GM12872 (cell line): ENCODE measurements around the gene PBX4.

Experiments
- CTCF ChIP-seq: IDR thresholded peaks from 3 replicates; pipeline ENCODE4 v1.5.1; 2011; ENCODE audit warnings: low read depth, mild to moderate bottlenecking, low read length, moderate library complexity; ENCODE audit not compliant: insufficient read depth

Gene PBX4

GRCh38 chr19:19584356-19584755, 34.1 kb downstream of the PBX4 start:
- no peak for TF ChIP-seq CTCF

DNA sequence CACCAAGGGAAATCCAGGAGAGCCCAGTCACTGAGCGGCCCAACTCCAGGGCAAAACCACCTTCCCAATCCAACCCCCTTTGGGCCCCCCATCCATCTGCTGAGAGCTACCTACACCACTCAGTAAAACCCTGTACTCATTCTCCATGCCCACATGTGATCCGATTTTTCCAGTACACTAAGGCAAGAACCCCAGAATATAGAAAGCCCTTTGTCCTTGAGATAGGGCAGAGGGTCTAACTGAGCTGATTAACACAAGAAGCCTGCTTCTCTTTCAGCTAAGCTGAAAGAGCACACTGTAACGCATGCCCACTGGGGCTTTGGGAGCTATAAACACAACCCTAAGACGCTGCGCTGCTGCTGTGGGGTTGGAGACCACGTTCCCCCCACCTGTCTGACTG, 36.0 kb downstream of the PBX4 start:
- TF ChIP-seq CTCF, result no peak

DNA sequence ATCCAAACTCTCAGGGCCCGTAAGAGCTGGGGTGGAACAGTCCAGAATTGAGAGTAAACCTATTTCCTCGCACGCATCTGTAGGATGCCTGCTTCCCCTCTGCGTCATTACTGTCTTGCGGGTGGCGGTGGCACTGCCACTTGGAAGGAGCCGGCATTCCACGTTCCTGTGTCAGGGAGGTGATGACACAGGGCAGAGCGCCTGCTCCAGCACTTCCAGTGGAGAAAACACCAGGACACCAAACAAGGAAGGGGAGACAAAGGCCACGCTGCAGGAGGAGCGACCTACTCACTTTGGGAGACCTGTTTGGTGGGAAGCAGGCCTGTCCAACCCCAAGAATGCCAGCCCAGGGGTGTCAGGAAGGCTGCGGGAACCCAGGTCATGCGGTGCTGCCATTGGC, 37.1 kb downstream of the PBX4 start:
- no peak for TF ChIP-seq CTCF

DNA sequence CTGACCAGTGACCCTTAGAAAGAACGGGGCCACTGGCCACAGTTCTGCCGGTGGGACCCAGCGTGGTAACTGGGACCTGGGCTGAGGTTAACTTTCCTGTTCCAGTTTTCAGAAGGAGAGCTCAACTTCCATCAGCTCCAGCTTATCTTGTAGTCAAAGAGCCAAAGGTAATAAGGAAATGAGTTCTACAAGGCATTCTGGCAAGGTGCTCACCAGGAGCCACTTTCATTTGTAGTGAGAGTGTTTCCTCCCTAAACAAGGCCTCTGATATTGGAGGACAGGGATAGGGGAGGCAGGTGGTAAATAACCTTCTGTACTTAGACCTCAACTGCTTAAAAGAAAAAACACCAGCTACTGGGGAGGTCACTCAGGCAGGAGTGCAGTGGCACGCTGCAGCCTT, 38.1 kb downstream of the PBX4 start:
- TF ChIP-seq CTCF, result no peak

DNA sequence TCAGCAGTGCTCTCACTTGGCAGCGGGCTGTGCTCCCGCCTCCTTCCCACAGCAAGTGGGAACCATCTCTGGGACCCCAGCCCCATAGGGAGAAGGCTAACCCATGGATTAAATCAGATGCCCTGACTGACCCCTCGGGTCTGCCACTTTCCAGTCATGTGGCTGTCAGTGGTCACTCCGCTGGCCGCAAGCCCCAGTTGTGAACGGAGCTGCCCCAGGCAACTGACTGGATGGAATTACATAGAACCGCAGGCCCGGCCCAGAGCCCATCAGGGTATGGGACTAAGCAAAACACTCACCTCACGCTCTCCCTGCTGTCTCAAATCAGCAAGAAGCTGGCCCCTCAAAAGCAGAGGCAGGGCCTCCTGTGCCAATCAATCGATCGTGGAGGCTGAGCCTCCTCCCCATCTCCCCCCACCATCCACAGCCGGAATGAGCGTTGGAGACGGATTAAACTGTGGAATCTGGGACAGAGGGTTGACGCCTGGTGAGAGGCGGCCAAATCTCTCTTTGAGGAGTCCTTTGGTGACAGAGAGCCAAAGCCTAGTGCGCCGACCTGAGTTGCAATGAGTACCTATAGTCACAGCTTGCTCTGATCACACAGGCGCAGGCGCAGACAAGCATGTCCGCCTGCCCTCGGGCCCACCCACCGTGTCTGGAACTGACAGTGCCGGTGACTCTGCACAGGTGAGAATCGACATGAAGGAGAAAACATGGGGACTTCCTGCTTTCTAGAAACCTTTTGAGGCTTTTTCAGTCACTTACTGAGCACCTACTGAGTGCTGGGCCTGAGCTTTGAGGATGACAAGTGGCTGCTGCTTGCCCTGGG, 38.7 kb downstream of the PBX4 start:
- TF ChIP-seq CTCF, result no peak

DNA sequence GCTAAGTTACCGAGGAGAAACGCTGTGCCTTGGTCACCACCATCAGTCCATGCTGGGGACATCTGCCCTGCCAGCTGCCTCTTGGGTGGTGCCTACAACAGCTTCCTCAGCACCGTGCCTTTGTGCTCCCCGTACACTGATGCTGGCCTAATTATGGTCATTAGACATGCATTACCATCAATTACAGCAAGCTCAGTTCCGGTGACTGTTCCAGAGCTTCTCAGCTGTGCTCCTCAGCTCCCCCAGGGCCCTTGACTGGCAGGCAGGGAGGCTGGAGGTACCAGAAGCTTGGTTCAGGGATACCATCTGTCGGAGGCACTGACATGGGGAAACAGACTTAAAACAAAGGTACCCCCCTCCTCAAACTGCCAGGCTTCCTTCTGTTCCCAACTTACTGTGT, 40.2 kb downstream of the PBX4 start:
- no peak for TF ChIP-seq CTCF

- TF ChIP-seq CTCF, result no peak
These were observed 43.1 kb downstream of the PBX4 start for GRCh38 chr19:19575411-19575810.
